ENCODE measurements around the gene CCNI2. TPM values are rescaled to one million over a fixed set of nuclear protein-coding genes. Genes with fewer than 3 reads are reported as not detected.

The CCNI2 gene
- total RNA-seq, 1 experiment from 2014 or later, result 1.7 TPM

GRCh38 chr5:132782101-132782500 is 34.9 kb downstream of the CCNI2 start:
- H3K4me1 Mint-ChIP-seq, result peaks cover 13% of the 10 kb centered on the region
- H3K27me3 Mint-ChIP-seq (ENCODE audit: low read depth), result peaks cover 38% of the 10 kb centered on the region
- H3K27ac Mint-ChIP-seq, result no peak overlapping the region
- CTCF ChIA-PET, result interaction anchor here (1.4 kb wide), 1 partner anchor 25 kb away, joined by 5 read pairs; no protein-coding TSS in a partner anchor
- H3K4me3 Mint-ChIP-seq, result no peak overlapping the region
- TF ChIP-seq ZNF121 (CRISPR knock-in tag; IDR thresholded peaks at IDR 0.05), result no peak
- TF ChIP-seq NFYB (CRISPR knock-in tag; conservative IDR thresholded peaks at IDR 0.05; ENCODE audit: low read depth), result no peak
- no peak for TF ChIP-seq NR2C2 (CRISPR knock-in tag; IDR thresholded peaks at IDR 0.05)
- TF ChIP-seq HMGA2 (CRISPR knock-in tag; IDR thresholded peaks at IDR 0.05), result no peak
- no peak for TF ChIP-seq ARID4B (CRISPR knock-in tag; IDR thresholded peaks at IDR 0.05; ENCODE audit: borderline replicate concordance)
- TF ChIP-seq SMAD4 (CRISPR knock-in tag; IDR thresholded peaks at IDR 0.05), result no peak
- TF ChIP-seq CTCF (IDR thresholded peaks at IDR 0.05), result no peak
- no peak for TF ChIP-seq MYBL2 (CRISPR knock-in tag; IDR thresholded peaks at IDR 0.05)
- TF ChIP-seq CBFB (CRISPR knock-in tag; IDR thresholded peaks at IDR 0.05; ENCODE audit: low read depth), result no peak
- TF ChIP-seq NFATC4 (CRISPR knock-in tag; IDR thresholded peaks at IDR 0.05), result no peak
- no peak for TF ChIP-seq ATF1 (CRISPR knock-in tag; IDR thresholded peaks at IDR 0.05)
- TF ChIP-seq ZNF219 (CRISPR knock-in tag; IDR thresholded peaks at IDR 0.05; ENCODE audit: borderline replicate concordance), result no peak
- TF ChIP-seq KAT7 (CRISPR knock-in tag; IDR thresholded peaks at IDR 0.05; ENCODE audit: borderline replicate concordance), result no peak
- TF ChIP-seq PREB (CRISPR knock-in tag; IDR thresholded peaks at IDR 0.05; ENCODE audit: borderline replicate concordance), result no peak
- TF ChIP-seq SOX15 (CRISPR knock-in tag; IDR thresholded peaks at IDR 0.05), result no peak
- TF ChIP-seq TEAD4 (CRISPR knock-in tag; IDR thresholded peaks at IDR 0.05), result no peak
- no peak for TF ChIP-seq ZNF425 (CRISPR knock-in tag; conservative IDR thresholded peaks at IDR 0.05)
- no peaks in the 10 kb centered on the region for H3K36me3 Mint-ChIP-seq
- POLR2A ChIA-PET, result no interaction called here
- no peak for ATAC-seq
- peaks cover 6% of the 10 kb centered on the region for H3K9me3 Mint-ChIP-seq
- no peak for DNase-seq (ENCODE audit: low spot score)

GRCh38 chr5:132785365-132785764 is 38.1 kb downstream of the CCNI2 start:
- POLR2A ChIA-PET, result no interaction called here
- DNase-seq (ENCODE audit: low spot score), result no peak
- peaks cover 6% of the 10 kb centered on the region; the same call in 1 of the 2 replicates for H3K4me1 Mint-ChIP-seq
- no peak overlapping the region for H3K27ac Mint-ChIP-seq
- H3K9me3 Mint-ChIP-seq, result peaks cover 6% of the 10 kb centered on the region
- TF ChIP-seq ZNF396 (CRISPR knock-in tag; IDR thresholded peaks at IDR 0.05; ENCODE audit: borderline replicate concordance) (no peak), AR (CRISPR knock-in tag; IDR thresholded peaks at IDR 0.05) (no peak), TCF7 (CRISPR knock-in tag; IDR thresholded peaks at IDR 0.05; ENCODE audit: low read depth) (no peak), FOXJ3 (CRISPR knock-in tag; IDR thresholded peaks at IDR 0.05; ENCODE audit: borderline replicate concordance) (no peak), NR1H2 (CRISPR knock-in tag; IDR thresholded peaks at IDR 0.05) (no peak), GRHL2 (CRISPR knock-in tag; IDR thresholded peaks at IDR 0.05; ENCODE audit: insufficient replicate concordance, severe bottlenecking) (no peak)
- H3K27me3 Mint-ChIP-seq (ENCODE audit: low read depth), result peaks cover 14% of the 10 kb centered on the region
- ATAC-seq, result no peak
- CTCF ChIA-PET, result interaction anchor here (0.7 to 1.4 kb wide), 4 partner anchors 22 to 636 kb away, joined by 3 to 4 read pairs (median 3); partner anchors contain the start of gene CCNI2
- no peaks in the 10 kb centered on the region for H3K36me3 Mint-ChIP-seq
- no peak overlapping the region for H3K4me3 Mint-ChIP-seq

All from WTC11 (cell line).